NCI-H345 treated with DMSO at 0.1 percent for 48 hours (cell line): ENCODE data around the gene LRPPRC.
"Not testable (repeated sequence)": the region's sequence is repeated elsewhere in the genome, so short reads cannot be mapped to it uniquely, and the experiment has no call there.

Source experiments
- DNase-seq: peaks from one replicate; lab custom pipeline; 2025; ENCODE audit not compliant: unreplicated experiment; lab: John Stamatoyannopoulos, UW

LRPPRC gene

GRCh38 chr2:43995733-43996533 lies at the start of gene LRPPRC:
LRPPRC (minus strand) TSS chr2:43995989; CDS start chr2:43995947, 42 bp downstream.
- DNase-seq: peak; percentile 90

- no peak for DNase-seq
Measured at GRCh38 chr2:44045061-44045460, 49.3 kb upstream of the LRPPRC start.

- DNase-seq: peak; percentile 60
Measured at GRCh38 chr2:44044281-44044720, 48.5 kb upstream of the LRPPRC start.

DNA sequence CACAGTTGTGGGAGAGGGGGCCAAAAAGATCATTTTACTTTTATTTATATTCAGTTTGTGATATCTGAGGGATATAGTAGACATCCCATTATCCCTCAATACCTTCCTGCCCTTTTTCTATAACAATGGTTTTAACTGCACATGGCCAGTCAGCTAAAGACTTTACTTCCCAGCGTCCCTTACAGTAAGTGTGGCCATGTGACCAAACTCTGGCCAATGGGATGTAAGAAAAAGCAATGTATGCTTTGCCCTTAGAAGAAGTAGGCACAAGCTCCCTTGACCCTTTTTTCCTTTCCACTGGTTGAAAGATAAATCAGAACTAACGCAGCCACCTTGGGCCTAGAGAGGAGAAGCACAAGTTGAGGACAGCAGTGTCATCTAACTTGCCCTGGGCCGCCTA lies 44.6 kb upstream of the LRPPRC start:
- DNase-seq: no peak

GRCh38 chr2:44038277-44038676 lies 42.5 kb upstream of the LRPPRC start:
- DNase-seq: no peak

DNA sequence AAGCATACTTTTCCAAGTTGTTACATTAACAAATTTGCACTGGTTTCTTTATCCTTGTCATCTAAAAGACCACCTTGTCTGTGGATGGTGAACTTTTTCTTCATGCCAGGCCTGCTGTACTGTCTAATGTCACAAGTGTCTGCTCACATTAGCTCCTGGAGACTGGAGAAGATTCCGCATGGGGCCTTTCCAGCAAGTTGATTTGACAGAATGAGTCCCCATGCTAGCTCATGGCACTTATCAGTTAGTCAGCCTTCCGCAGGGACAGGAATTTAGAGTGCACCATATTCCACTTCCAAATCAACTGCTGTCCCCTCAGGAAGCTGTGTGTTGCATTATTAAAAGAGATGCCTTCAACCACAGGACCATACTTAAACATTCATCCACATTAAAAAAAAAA lies 41.4 kb upstream of the LRPPRC start:
- DNase-seq: no peak

- DNase-seq: no peak
Measured at GRCh38 chr2:44033947-44034346, 38.2 kb upstream of the LRPPRC start.

- DNase-seq: not testable (repeated sequence)
Measured at GRCh38 chr2:44027076-44027475, 31.3 kb upstream of the LRPPRC start.

DNA sequence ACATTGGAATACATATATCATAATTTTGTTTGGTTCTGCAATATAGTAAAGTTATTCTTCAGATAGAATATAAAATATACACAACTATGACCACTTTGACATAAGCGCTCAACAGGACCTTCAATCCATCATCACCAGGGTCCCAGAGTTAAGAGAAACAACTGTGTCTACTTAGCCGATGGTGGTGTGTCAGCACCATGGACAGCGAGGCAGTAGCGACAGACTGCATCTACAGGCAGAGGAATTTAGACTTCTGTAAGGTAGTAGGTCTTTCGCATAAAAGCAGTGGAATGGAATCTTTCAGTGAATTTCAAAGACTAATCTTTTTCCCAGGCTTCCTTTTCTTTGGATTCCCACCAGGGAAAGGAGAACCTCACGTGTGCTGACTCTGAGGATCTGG lies 20.5 kb upstream of the LRPPRC start:
- no peak for DNase-seq

DNA sequence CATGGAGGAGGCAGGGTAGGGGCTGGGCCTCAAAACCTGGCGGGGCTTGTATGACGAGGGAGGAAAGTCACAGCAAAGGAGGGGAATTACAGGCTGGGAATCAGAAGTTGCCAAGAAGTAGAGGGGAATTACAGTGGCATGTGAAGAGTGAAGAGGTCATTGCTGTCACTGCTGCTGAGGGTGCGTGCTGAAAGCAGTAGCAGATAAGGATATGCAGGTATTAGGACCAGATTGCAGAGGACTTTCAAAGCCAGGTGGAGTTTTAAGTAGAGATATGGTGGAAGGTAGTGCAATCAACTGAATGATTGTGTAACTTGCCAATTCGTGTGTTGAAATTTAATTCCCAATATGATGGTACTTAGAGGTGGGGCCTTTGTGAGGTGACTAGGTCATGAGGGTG lies 19.4 kb upstream of the LRPPRC start:
- no peak for DNase-seq

DNA sequence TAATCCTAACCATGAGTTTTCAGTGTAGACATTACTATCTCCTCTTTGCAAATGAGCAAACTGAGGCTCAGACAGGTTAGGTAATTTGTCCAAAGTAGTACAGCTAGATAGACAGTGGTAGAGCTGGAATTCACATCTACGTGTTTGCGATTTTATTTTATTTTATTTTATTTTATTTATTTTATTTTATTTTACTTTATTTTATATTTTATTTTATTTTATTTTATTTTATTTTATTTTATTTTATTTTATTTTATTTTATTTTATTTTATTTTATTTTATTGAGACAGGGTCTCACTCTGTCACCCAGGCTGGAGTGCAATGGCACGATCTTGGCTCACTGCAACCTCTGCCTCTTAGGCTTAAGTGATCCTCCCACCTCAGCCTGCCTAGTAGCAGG lies 17.4 kb upstream of the LRPPRC start:
- not testable (repeated sequence) for DNase-seq

DNA sequence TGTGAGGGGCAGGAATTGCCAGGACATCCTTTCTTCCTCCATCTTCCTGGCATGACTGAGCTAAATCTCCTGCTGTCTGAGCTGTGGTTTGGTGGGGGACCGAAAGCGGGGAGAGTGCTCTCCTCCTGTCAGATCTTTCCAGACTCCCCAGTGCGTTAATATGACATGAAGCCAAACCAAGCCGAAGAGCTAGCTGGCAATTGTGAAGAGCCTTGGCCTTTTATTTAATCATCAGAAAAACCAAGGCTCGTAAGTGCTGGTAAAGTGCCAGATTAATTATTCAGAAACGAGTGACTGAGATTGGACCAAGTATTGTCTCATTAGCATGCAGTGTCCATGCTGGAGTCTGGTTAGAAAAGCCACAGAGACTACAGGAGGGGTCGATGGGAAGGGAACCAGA lies 14.5 kb upstream of the LRPPRC start:
- no peak for DNase-seq

DNA sequence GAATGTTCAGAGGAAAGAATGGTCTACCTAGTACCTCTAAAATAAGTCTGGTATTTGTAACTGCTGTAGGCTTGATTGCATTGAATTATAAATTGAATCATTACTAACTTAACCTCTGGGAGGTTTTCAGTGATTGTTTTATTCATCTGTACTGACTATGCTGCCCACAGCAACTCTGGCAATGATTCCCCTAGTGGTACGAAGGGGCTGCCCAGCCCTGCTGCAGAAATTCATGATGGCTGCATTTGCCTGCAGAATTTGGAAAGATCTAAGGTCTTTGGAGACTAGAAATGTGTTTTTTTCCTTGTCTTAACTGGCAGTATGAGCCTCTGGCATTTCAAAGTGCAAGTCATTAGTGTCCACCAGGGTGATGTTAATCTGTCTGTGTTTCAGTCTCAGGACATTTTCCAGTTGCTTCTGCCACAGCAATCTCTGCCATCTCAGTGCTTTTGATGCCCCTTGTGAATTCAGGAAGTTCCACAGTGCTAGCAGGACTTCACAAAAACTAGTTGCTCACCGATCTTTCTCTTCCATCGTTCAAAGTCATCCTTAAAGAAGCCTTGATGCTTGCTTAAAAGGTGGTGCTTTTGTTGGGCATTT lies 13.4 kb upstream of the LRPPRC start:
- no peak for DNase-seq

DNA sequence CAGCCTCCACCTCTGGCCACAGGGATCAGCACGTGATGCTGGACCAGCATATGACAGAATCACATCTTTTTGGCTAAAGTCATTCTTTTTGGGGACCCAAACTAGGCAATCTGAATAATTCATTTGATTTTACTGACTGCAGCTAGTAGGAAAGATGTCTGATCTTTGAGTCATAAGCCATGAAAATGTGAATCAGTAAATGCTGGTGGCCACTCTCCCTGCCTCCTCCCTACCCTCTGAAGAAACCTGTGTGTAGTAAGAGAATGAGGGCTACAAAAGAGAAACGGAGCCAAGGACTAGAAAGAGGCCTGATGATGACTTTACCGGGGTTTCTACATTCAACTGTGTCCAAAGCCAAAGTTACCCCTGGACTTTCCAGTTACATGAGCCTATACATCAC lies 10.1 kb upstream of the LRPPRC start:
- no peak for DNase-seq

DNA sequence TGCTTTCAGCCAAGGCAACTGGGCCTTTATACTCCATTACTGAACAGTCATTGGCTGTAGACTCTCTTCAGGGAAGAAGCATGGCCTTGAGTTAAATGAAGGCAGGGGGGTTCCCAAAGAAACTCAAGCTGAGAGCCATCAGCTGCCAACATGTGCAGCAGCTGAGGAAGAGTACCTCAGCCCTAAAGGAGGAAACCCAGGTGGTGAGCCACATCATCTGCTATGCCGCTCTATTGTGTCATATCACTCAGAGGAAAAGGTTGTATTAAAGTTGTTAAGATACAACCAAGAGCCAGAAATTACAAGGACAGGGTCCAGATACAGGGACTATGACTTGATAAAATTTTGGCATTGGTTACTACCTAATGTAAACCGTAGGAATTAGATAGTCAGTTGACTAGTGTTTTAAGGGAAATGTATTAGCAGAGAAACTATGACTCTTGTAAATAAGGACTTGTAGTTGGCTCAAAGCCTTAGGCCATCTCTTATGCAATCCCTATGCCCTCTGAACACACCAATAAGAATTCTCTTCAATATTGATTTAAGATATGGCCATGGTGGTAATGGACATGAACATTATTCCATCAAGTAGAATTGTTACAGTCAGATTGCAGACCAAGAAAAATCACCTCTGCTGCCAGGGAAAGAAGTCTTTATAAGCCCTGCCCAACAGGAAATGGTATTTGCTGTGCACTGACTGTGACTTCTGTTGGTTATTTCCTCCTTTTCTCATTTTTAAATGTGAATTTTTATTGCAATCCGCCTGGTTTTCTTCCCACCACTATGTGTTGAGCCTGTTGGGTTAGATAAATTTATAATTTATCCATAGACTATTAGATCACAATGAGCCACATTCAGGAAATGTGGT lies 9.2 kb upstream of the LRPPRC start:
- no peak for DNase-seq

GRCh38 chr2:44001716-44002115 lies 5.9 kb upstream of the LRPPRC start:
- no peak for DNase-seq

- no peak for DNase-seq
Measured at GRCh38 chr2:43998263-43998662, 2.5 kb upstream of the LRPPRC start.

DNA sequence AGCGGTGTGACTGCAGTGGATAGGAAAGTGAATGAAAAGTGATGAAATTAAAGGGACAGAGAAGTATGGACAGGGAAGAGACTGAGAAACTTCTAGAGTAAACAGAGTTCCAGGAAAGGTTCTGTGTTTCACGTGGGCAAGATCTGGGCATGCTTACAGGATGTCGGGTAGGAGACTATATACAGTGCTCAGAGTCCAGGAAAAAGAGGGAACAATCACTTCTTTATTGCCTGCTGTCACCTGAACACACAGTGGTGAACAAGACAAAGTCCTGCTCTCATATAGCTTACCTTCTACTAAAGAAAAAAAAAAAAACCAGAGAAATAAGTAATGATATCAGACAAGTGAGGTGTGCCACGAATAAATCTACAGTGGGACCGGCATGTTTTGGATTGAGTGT lies 2.4 kb downstream of the LRPPRC start:
- no peak for DNase-seq

GRCh38 chr2:43989545-43989944 lies 6.2 kb downstream of the LRPPRC start:
- DNase-seq: no peak

- no peak for DNase-seq
Measured at GRCh38 chr2:43986600-43986999, 9.2 kb downstream of the LRPPRC start.

GRCh38 chr2:43985359-43985758 lies 10.4 kb downstream of the LRPPRC start:
- DNase-seq: no peak

GRCh38 chr2:43984533-43984932 lies 11.3 kb downstream of the LRPPRC start:
- no peak for DNase-seq
